Natural killer cell (primary cell): ENCODE data around the gene CAMK2D. TPM values are rescaled to one million over a fixed set of nuclear protein-coding genes. Genes with fewer than 3 reads are reported as not detected.

Source experiments
- ATAC-seq, 3 donors: fragments of 150-1000 bp in 2 of 3; fragments of 200-7000 bp in 1 of 3; cut with Tn5 transposase; 1 replicate in 1 of 3; 2 replicates in 2 of 3; pipeline ENCODE4 v1.10.0; 2021; ENCODE audit warnings: mild to moderate bottlenecking in 2 of 3, moderate library complexity in 2 of 3
- DNase-seq, 2 donors: peaks; one replicate each; pipeline versions ENCODE4 v3.0.0 to v3.0.0-alpha.2; 2013 to 2021; ENCODE audit warnings: mixed read lengths in 1 of 2
- H3K27ac ChIP-seq: one replicate; pipeline ENCODE4 v1.5.1; 2013; ENCODE audit warnings: mild to moderate bottlenecking, low read length
- H3K27me3 ChIP-seq: one replicate; pipeline ENCODE4 v1.6.1; 2013; ENCODE audit warnings: low read length; ENCODE audit not compliant: control insufficient read depth, insufficient read depth
- H3K36me3 ChIP-seq: one replicate; pipeline ENCODE4 v1.6.1; 2013; ENCODE audit warnings: low read length; ENCODE audit not compliant: control insufficient read depth, insufficient read depth
- H3K4me1 ChIP-seq: one replicate; pipeline ENCODE4 v1.6.1; 2013; ENCODE audit warnings: low read length; ENCODE audit not compliant: control insufficient read depth, insufficient read depth
- H3K4me3 ChIP-seq: one replicate; pipeline ENCODE4 v1.5.1; 2013; ENCODE audit warnings: low read length
- H3K9me3 ChIP-seq: one replicate; pipeline ENCODE4 v1.6.1; 2013; ENCODE audit warnings: low read length; ENCODE audit not compliant: control insufficient read depth, insufficient read depth
- H3K27ac Mint-ChIP-seq, 2 donors: one replicate each; pipeline ENCODE4 v1.8.0; 2022; ENCODE audit warnings: mild to moderate bottlenecking in 2 of 2, mixed read lengths in 2 of 2, moderate library complexity in 1 of 2
- H3K27me3 Mint-ChIP-seq, 2 donors: one replicate each; pipeline ENCODE4 v1.8.0; 2022; ENCODE audit warnings: low read depth in 2 of 2, mixed read lengths in 2 of 2
- H3K36me3 Mint-ChIP-seq: one replicate; pipeline ENCODE4 v1.8.0; 2022; ENCODE audit warnings: mixed read lengths
- H3K4me1 Mint-ChIP-seq, 2 donors: one replicate each; pipeline ENCODE4 v1.8.0; 2022; ENCODE audit warnings: mixed read lengths in 2 of 2
- H3K4me3 Mint-ChIP-seq: one replicate; pipeline ENCODE4 v1.8.0; 2022; ENCODE audit warnings: mild to moderate bottlenecking, moderate library complexity, mixed read lengths
- H3K9me3 Mint-ChIP-seq, 2 donors: one replicate each; pipeline ENCODE4 v1.8.0; 2022; ENCODE audit warnings: mixed read lengths in 2 of 2
- CTCF ChIP-seq: fragments of 200-600 bp; IDR thresholded peaks from one replicate; pipeline ENCODE4 v1.8.0; 2022; ENCODE audit warnings: antibody characterized with exemption
- WGBS: methylation state at CpG from one replicate; pipeline ENCODE4 v1.1.7; 2013; ENCODE audit warnings: missing lambda C conversion rate; ENCODE audit not compliant: insufficient coverage; 5-methylcytosine and 5-hydroxymethylcytosine counted together
- intact Hi-C: fragments of 100-400 bp; cut with micrococcal nuclease; formaldehyde crosslinking; loops from one replicate; pipeline ENCODE4 v1.14.2; 2022
- total RNA-seq, 4 donors: library from RNA; stranded (reverse); fragments of 120-200 nt in 1 of 4; gene quantifications; one replicate each; pipeline versions ENCODE4 v1.2.3 to v1.2.4, GENCODE V29; 2013 to 2022

Gene CAMK2D
- total RNA-seq, 3 donors from 2014 or later (not counting 1 experiment from before 2014, with no cell fraction given): 31.6 to 40.1 (median 34.5) TPM

- intact Hi-C loops: no loop called here
- TF ChIP-seq CTCF: no peak
- no peak for ATAC-seq
- Mint-ChIP-seq H3K36me3 (no peaks in the 10 kb centered on the region), H3K9me3 (no peaks in the 10 kb centered on the region), H3K27ac (no peak overlapping the region), H3K4me3 (no peak overlapping the region), H3K4me1 (no peaks in the 10 kb centered on the region), H3K27me3 (peaks cover 12 to 23% of the 10 kb centered on the region in 2 donors)
- WGBS: 50% methylated on average over 2 of the region's 4 CpGs
- Histone ChIP-seq H3K27me3 (no peaks in the 10 kb centered on the region), H3K4me1 (no peaks in the 10 kb centered on the region), H3K9me3 (no peaks in the 10 kb centered on the region), H3K4me3 (no peak overlapping the region), H3K27ac (no peak overlapping the region), H3K36me3 (no peaks in the 10 kb centered on the region)
- no peak for DNase-seq
Measured at GRCh38 chr4:113409181-113409580, 352.4 kb downstream of the CAMK2D start.

GRCh38 chr4:113407409-113407808 is 354.1 kb downstream of the CAMK2D start:
- H3K4me3 Mint-ChIP-seq: no peak overlapping the region
- H3K9me3 ChIP-seq: no peaks in the 10 kb centered on the region
- 80% methylated on average over 2 of the region's 2 CpGs for WGBS
- H3K9me3 Mint-ChIP-seq: no peaks in the 10 kb centered on the region
- DNase-seq: no peak
- TF ChIP-seq CTCF: no peak
- H3K4me1 Mint-ChIP-seq: no peaks in the 10 kb centered on the region
- peaks cover 12 to 23% of the 10 kb centered on the region in 2 donors for H3K27me3 Mint-ChIP-seq
- H3K27ac ChIP-seq: no peak overlapping the region
- no peaks in the 10 kb centered on the region for H3K36me3 ChIP-seq
- ATAC-seq: no peak
- H3K4me1 ChIP-seq: no peaks in the 10 kb centered on the region
- H3K4me3 ChIP-seq: no peak overlapping the region
- intact Hi-C loops: no loop called here
- H3K27ac Mint-ChIP-seq: no peak overlapping the region
- H3K27me3 ChIP-seq: no peaks in the 10 kb centered on the region
- no peaks in the 10 kb centered on the region for H3K36me3 Mint-ChIP-seq

GRCh38 chr4:113406723-113407016 is 354.9 kb downstream of the CAMK2D start:
- no peak for DNase-seq
- no peak overlapping the region for H3K27ac ChIP-seq
- TF ChIP-seq CTCF: no peak
- intact Hi-C loops: no loop called here
- H3K4me3 Mint-ChIP-seq: no peak overlapping the region
- no peaks in the 10 kb centered on the region for H3K4me1 Mint-ChIP-seq
- no peak overlapping the region for H3K27ac Mint-ChIP-seq
- H3K4me1 ChIP-seq: no peaks in the 10 kb centered on the region
- peaks cover 7 to 23% of the 10 kb centered on the region in 2 donors for H3K27me3 Mint-ChIP-seq
- H3K4me3 ChIP-seq: no peak overlapping the region
- H3K27me3 ChIP-seq: no peaks in the 10 kb centered on the region
- ATAC-seq: no peak
- H3K36me3 Mint-ChIP-seq: no peaks in the 10 kb centered on the region
- H3K9me3 ChIP-seq: no peaks in the 10 kb centered on the region
- H3K36me3 ChIP-seq: no peaks in the 10 kb centered on the region
- no peaks in the 10 kb centered on the region for H3K9me3 Mint-ChIP-seq
- WGBS: 89% methylated on average over 7 of the region's 7 CpGs

GRCh38 chr4:113405874-113406722 is 355.4 kb downstream of the CAMK2D start:
- ATAC-seq (no peak), DNase-seq (no peak)
- H3K4me1 ChIP-seq: no peaks in the 10 kb centered on the region
- H3K36me3 ChIP-seq: no peaks in the 10 kb centered on the region
- no peak overlapping the region for H3K27ac ChIP-seq
- H3K27me3 ChIP-seq: no peaks in the 10 kb centered on the region
- H3K4me3 ChIP-seq: no peak overlapping the region
- TF ChIP-seq CTCF: no peak
- H3K4me3 Mint-ChIP-seq: no peak overlapping the region
- H3K9me3 Mint-ChIP-seq: no peaks in the 10 kb centered on the region
- no peaks in the 10 kb centered on the region for H3K4me1 Mint-ChIP-seq
- H3K27me3 Mint-ChIP-seq: peaks cover 2 to 18% of the 10 kb centered on the region in 2 donors
- H3K36me3 Mint-ChIP-seq: no peaks in the 10 kb centered on the region
- intact Hi-C loops: no loop called here
- H3K9me3 ChIP-seq: no peaks in the 10 kb centered on the region
- H3K27ac Mint-ChIP-seq: no peak overlapping the region
- 90% methylated on average over 5 of the region's 7 CpGs for WGBS
